ENCODE data around the gene PRKCZ. TPM values are rescaled to one million over a fixed set of nuclear protein-coding genes. Genes with fewer than 3 reads are reported as not detected.

PRKCZ gene
- total and polyA plus RNA-seq, 9 of the 15 experiments (the other 6 are each of a cell fraction or from before 2014, with no cell fraction given) = 0.07 to 3.1 (median 1.3) TPM

GRCh38 chr1:2175681-2176454 is 125.7 kb downstream of the PRKCZ start (continued):
- 0 out of 2 replicates have a peak, but pooled peaks have one; percentile 58 for TF ChIP-seq ZFP91 (CRISPR knock-in tag; IDR thresholded peaks at IDR 0.05)
- no peak for TF ChIP-seq ATF1 (CRISPR knock-in tag; IDR thresholded peaks at IDR 0.05)
- TF ChIP-seq ATF1 (tag; IDR thresholded peaks at IDR 0.05) = peak; percentile 76
- peak; percentile 50; the same call in 1 of the 2 replicates for TF ChIP-seq ZNF766 (CRISPR knock-in tag; conservative IDR thresholded peaks at IDR 0.05)
- peak; percentile 97 for TF ChIP-seq TFAP4 (CRISPR knock-in tag; IDR thresholded peaks at IDR 0.05; ENCODE audit: borderline replicate concordance)
- TF ChIP-seq XRCC3 (IDR thresholded peaks at IDR 0.05) = no peak
- TF ChIP-seq RCOR1 (IDR thresholded peaks at IDR 0.05; ENCODE audit: borderline replicate concordance in 1 of 2, low read depth in 2 of 2, low read length in 2 of 2) = peak in 1 of 2 experiments; percentile 9; a peak in 1 of 4 replicates
- TF ChIP-seq ZNF280A (IDR thresholded peaks at IDR 0.05; ENCODE audit: low read depth, partially characterized antibody) = no peak
- no peak for TF ChIP-seq ZNF324 (CRISPR knock-in tag; IDR thresholded peaks at IDR 0.05)
- TF ChIP-seq BHLHE40 (IDR thresholded peaks at IDR 0.05; ENCODE audit: low read length) = peak; percentile 42; the same call in 1 of the 2 replicates
- TF ChIP-seq CUX1 (CRISPR knock-in tag; IDR thresholded peaks at IDR 0.05) = no peak; the same call in 1 of the 2 replicates
- no peak for TF ChIP-seq RFX1 (IDR thresholded peaks at IDR 0.05)
- TF ChIP-seq E4F1 (CRISPR knock-in tag; IDR thresholded peaks at IDR 0.05; ENCODE audit: borderline replicate concordance) = no peak
